Thyroid gland (tissue), 4 donors: ENCODE measurements around the gene CDC25B. TPM values are rescaled to one million over a fixed set of nuclear protein-coding genes. Genes with fewer than 3 reads are reported as not detected.

Experiments used
- DNase-seq, 2 donors: peaks; one replicate each; pipeline ENCODE4 v3.0.0-alpha.2; 2019
- H3K27ac ChIP-seq, 3 donors: fragments of 200-600 bp; sonication (generic); 1 replicate in 2 of 3; 2 replicates in 1 of 3; pipeline ENCODE4 v1.5.1; 2016 to 2019; ENCODE audit warnings: mild to moderate bottlenecking in 1 of 3, moderate library complexity in 1 of 3
- H3K27me3 ChIP-seq: fragments of 200-600 bp; sonication (generic); one replicate; pipeline ENCODE4 v1.5.1; 2019
- H3K36me3 ChIP-seq, 2 donors: fragments of 200-600 bp; sonication (generic); one replicate each; pipeline ENCODE4 v1.5.1; 2016 to 2019
- H3K4me1 ChIP-seq, 2 donors: fragments of 200-600 bp; sonication (generic); one replicate each; pipeline ENCODE4 v1.5.1; 2017 to 2019
- H3K4me3 ChIP-seq, 3 donors: fragments of 200-600 bp; sonication (generic); replicated peaks in 1 of 3; 1 replicate in 2 of 3; 2 replicates in 1 of 3; pipeline ENCODE4 v1.5.1; 2016; ENCODE audit warnings: mild to moderate bottlenecking in 1 of 3
- H3K9me3 ChIP-seq: fragments of 200-600 bp; sonication (generic); one replicate; pipeline ENCODE4 v1.5.1; 2017
- CTCF ChIP-seq, 6 experiments: fragments of 200-600 bp in 3 of 6; fragments of 450-650 bp in 3 of 6; sonication (generic) in 3 of 6; IDR thresholded peaks; one replicate each; pipeline ENCODE4 v1.5.1; 2016 to 2019; ENCODE audit warnings: antibody characterized with exemption in 6 of 6, mild to moderate bottlenecking in 2 of 6, inconsistent platforms in 1 of 6, moderate library complexity in 1 of 6
- POLR2A ChIP-seq, 2 donors: fragments of 450-650 bp; IDR thresholded peaks; one replicate each; pipeline ENCODE4 v1.6.1; 2017; ENCODE audit warnings: antibody characterized with exemption in 2 of 2, mild to moderate bottlenecking in 2 of 2, moderate library complexity in 1 of 2
- WGBS, 2 donors: methylation state at CpG; one replicate each; pipeline ENCODE4 v1.1.5; 2017; 5-methylcytosine and 5-hydroxymethylcytosine counted together
- intact Hi-C: fragments of 100-400 bp; cut with DNase I; formaldehyde crosslinking; loops from one replicate; pipeline ENCODE4 v1.15.1; 2023
- total RNA-seq, 4 donors: library from RNA; depleted of rRNA; stranded (reverse); fragments of >200 nt; gene quantifications; one replicate each; pipeline ENCODE4 v1.2.3, GENCODE V29; 2016

The CDC25B gene
- total RNA-seq, 4 donors from 2014 or later, result 23.7 to 43.9 (median 27.8) TPM

- WGBS, 2 donors, result 63% methylated on average over 20 of the region's 20 CpGs
- no peak for DNase-seq
- peaks cover 6 to 23% of the 10 kb centered on the region in 2 donors for H3K4me1 ChIP-seq
- peaks cover 19% of the 10 kb centered on the region in 2 donors for H3K36me3 ChIP-seq
- TF ChIP-seq CTCF (IDR thresholded peaks at IDR 0.05) (no peak), POLR2A (IDR thresholded peaks at IDR 0.05) (no peak)
- intact Hi-C loops, result loop anchor here (2.0 kb wide), 1 partner anchor 31 kb away; no protein-coding TSS in a partner anchor
- no peaks in the 10 kb centered on the region for H3K9me3 ChIP-seq
- H3K4me3 ChIP-seq, result peak overlapping the region in 2 of 3 donors; percentile 45 to 51
- H3K27ac ChIP-seq, result peak overlapping the region; percentile 99 to 100 (median 100)
- no peaks in the 10 kb centered on the region for H3K27me3 ChIP-seq
Observed at GRCh38 chr20:3819411-3820047, 23.4 kb downstream of the CDC25B start.

- peak within 1 kb of the TSS; percentile 99 to 100 (median 100) for H3K27ac ChIP-seq
- no peaks in the 10 kb centered on the region for H3K27me3 ChIP-seq
- peak within 1 kb of the TSS; percentile 45 to 52 (median 51) for H3K4me3 ChIP-seq
- TF ChIP-seq POLR2A (IDR thresholded peaks at IDR 0.05) (peak in 1 of 2 donors; percentile 87), CTCF (IDR thresholded peaks at IDR 0.05) (peak; percentile 89 to 100 (median 98))
- peaks cover 6 to 23% of the 10 kb centered on the region in 2 donors for H3K4me1 ChIP-seq
- 0% methylated on average over 38 to 84 of the region's 96 CpGs for WGBS, 2 donors
- DNase-seq, result peak; percentile 97 to 98
- no peaks in the 10 kb centered on the region for H3K9me3 ChIP-seq
- intact Hi-C loops, result no loop called here
- peaks cover 19 to 20% of the 10 kb centered on the region in 2 donors for H3K36me3 ChIP-seq
Observed at GRCh38 chr20:3820048-3820900, 24.2 kb downstream of the CDC25B start, which contains the start of gene AP5S1. AP5S1 (plus strand) TSS chr20:3820547; CDS start chr20:3822118, 1,571 bp downstream.

- no peaks in the 10 kb centered on the region for H3K9me3 ChIP-seq
- no peak for TF ChIP-seq CTCF (IDR thresholded peaks at IDR 0.05)
- no peak for TF ChIP-seq POLR2A (IDR thresholded peaks at IDR 0.05)
- intact Hi-C loops, result no loop called here
- DNase-seq, result no peak
- H3K27ac ChIP-seq, result peak overlapping the region; percentile 99 to 100 (median 100)
- peaks cover 6 to 23% of the 10 kb centered on the region in 2 donors for H3K4me1 ChIP-seq
- peaks cover 19 to 20% of the 10 kb centered on the region in 2 donors for H3K36me3 ChIP-seq
- H3K4me3 ChIP-seq, result peak overlapping the region; percentile 45 to 52 (median 51)
- no peaks in the 10 kb centered on the region for H3K27me3 ChIP-seq
- WGBS, 2 donors, result 41 to 44% methylated on average over 20 of the region's 20 CpGs
Observed at GRCh38 chr20:3820901-3821727, 25.0 kb downstream of the CDC25B start.

GRCh38 chr20:3821996-3822395 lies 25.9 kb downstream of the CDC25B start:
- H3K4me3 ChIP-seq, result no peak overlapping the region
- H3K27me3 ChIP-seq, result no peaks in the 10 kb centered on the region
- no peak overlapping the region for H3K27ac ChIP-seq
- WGBS, 2 donors, result 93 to 97% methylated on average over 14 of the region's 14 CpGs
- H3K36me3 ChIP-seq, result peaks cover 19 to 20% of the 10 kb centered on the region in 2 donors
- peaks cover 6 to 23% of the 10 kb centered on the region in 2 donors for H3K4me1 ChIP-seq
- H3K9me3 ChIP-seq, result no peaks in the 10 kb centered on the region
- intact Hi-C loops, result no loop called here
- no peak for TF ChIP-seq CTCF (IDR thresholded peaks at IDR 0.05)
- no peak for TF ChIP-seq POLR2A (IDR thresholded peaks at IDR 0.05)
- no peak for DNase-seq
